Cardiac septum (tissue), 1 donor: ENCODE results near the gene NT5DC4. TPM values are rescaled to one million over a fixed set of nuclear protein-coding genes. Genes with fewer than 3 reads are reported as not detected.
"Not testable (repeated sequence)": the region's sequence is repeated elsewhere in the genome, so short reads cannot be mapped to it uniquely, and the experiment has no call there.

Experiments
- DNase-seq: peaks from one replicate; pipeline ENCODE4 v3.0.0-alpha.2; 2020; ENCODE audit warnings: low spot score
- intact Hi-C: fragments of 100-400 bp; cut with DNase I; formaldehyde crosslinking; loops from one replicate; pipeline ENCODE4 v1.14.0; 2022
- total RNA-seq: library from RNA; stranded (reverse); fragmentation: NEBNext Ultra II Directional; extraction: Animal tissue kit (Norgen Biotek cat#: 25700); gene quantifications from one replicate; pipeline ENCODE4 v1.2.1, GENCODE V29; 2021
- donor health status: DM: no; HTN: no; CAD: no.

The NT5DC4 gene
- total RNA-seq, 1 donor from 2014 or later: not detected

GRCh38 chr2:112698834-112699515 lies 21.8 kb upstream of the NT5DC4 start:
- intact Hi-C loops: no loop called here

GRCh38 chr2:112699984-112700667 lies 20.7 kb upstream of the NT5DC4 start:
- DNase-seq: no peak
- intact Hi-C loops: no loop called here

More at GRCh38 chr2:112698834-112699515, 21.8 kb upstream of the NT5DC4 start:
- no peak for DNase-seq

- intact Hi-C loops: no loop called here
- DNase-seq: no peak
These were observed 19.8 kb upstream of the NT5DC4 start for GRCh38 chr2:112701052-112701451.

- no peak for DNase-seq
- intact Hi-C loops: no loop called here
These were observed 17.1 kb upstream of the NT5DC4 start for GRCh38 chr2:112703684-112704083.

GRCh38 chr2:112705575-112705974 lies 15.2 kb upstream of the NT5DC4 start:
- DNase-seq: no peak
- intact Hi-C loops: no loop called here

- DNase-seq: no peak
- intact Hi-C loops: no loop called here
These were observed 14.6 kb upstream of the NT5DC4 start for GRCh38 chr2:112706170-112706664.

GRCh38 chr2:112706947-112707346 lies 13.9 kb upstream of the NT5DC4 start:
- DNase-seq, intact Hi-C loops: not testable (repeated sequence)

- intact Hi-C loops: no loop called here
- DNase-seq: no peak
These were observed 11.9 kb upstream of the NT5DC4 start for GRCh38 chr2:112708968-112709367.

- intact Hi-C loops: no loop called here
- DNase-seq: no peak
These were observed 11.1 kb upstream of the NT5DC4 start for GRCh38 chr2:112709703-112710102.

- intact Hi-C loops: no loop called here
- DNase-seq: no peak
These were observed 9.7 kb upstream of the NT5DC4 start for GRCh38 chr2:112710956-112711750.

- intact Hi-C loops: no loop called here
- no peak for DNase-seq
These were observed 8.4 kb upstream of the NT5DC4 start for GRCh38 chr2:112712465-112712864.

- DNase-seq: no peak
- intact Hi-C loops: no loop called here
These were observed 7.8 kb upstream of the NT5DC4 start for GRCh38 chr2:112712903-112713584.

GRCh38 chr2:112713585-112713925 lies 7.3 kb upstream of the NT5DC4 start:
- intact Hi-C loops: no loop called here
- no peak for DNase-seq

GRCh38 chr2:112713926-112714325 lies 6.9 kb upstream of the NT5DC4 start:
- DNase-seq: no peak
- intact Hi-C loops: no loop called here

- DNase-seq: no peak
- intact Hi-C loops: no loop called here
These were observed 6.5 kb upstream of the NT5DC4 start for GRCh38 chr2:112714331-112714730.

- DNase-seq: no peak
- intact Hi-C loops: no loop called here
These were observed 5.8 kb upstream of the NT5DC4 start for GRCh38 chr2:112714836-112715631.

GRCh38 chr2:112716094-112716493 lies 4.7 kb upstream of the NT5DC4 start:
- intact Hi-C loops, DNase-seq: not testable (repeated sequence)

GRCh38 chr2:112716826-112717352 lies 3.9 kb upstream of the NT5DC4 start:
- intact Hi-C loops, DNase-seq: not testable (repeated sequence)

GRCh38 chr2:112718863-112719370 lies 1.9 kb upstream of the NT5DC4 start:
- intact Hi-C loops: no loop called here
- DNase-seq: no peak
